Epithelial cell of prostate (primary cell): ENCODE data around the gene KITLG.
"Not testable (repeated sequence)": the region's sequence is repeated elsewhere in the genome, so short reads cannot be mapped to it uniquely, and the experiment has no call there.

ENCODE experiments used
- DNase-seq: peaks from one replicate; pipeline ENCODE4 v3.0.0-alpha.2; 2011; ENCODE audit warnings: low read depth, low spot score
- H3K27ac ChIP-seq: fragments of 450-650 bp; 2 replicates; pipeline ENCODE4 v1.5.1; 2017; ENCODE audit warnings: mild to moderate bottlenecking

Gene KITLG, protein sequence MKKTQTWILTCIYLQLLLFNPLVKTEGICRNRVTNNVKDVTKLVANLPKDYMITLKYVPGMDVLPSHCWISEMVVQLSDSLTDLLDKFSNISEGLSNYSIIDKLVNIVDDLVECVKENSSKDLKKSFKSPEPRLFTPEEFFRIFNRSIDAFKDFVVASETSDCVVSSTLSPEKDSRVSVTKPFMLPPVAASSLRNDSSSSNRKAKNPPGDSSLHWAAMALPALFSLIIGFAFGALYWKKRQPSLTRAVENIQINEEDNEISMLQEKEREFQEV

DNA sequence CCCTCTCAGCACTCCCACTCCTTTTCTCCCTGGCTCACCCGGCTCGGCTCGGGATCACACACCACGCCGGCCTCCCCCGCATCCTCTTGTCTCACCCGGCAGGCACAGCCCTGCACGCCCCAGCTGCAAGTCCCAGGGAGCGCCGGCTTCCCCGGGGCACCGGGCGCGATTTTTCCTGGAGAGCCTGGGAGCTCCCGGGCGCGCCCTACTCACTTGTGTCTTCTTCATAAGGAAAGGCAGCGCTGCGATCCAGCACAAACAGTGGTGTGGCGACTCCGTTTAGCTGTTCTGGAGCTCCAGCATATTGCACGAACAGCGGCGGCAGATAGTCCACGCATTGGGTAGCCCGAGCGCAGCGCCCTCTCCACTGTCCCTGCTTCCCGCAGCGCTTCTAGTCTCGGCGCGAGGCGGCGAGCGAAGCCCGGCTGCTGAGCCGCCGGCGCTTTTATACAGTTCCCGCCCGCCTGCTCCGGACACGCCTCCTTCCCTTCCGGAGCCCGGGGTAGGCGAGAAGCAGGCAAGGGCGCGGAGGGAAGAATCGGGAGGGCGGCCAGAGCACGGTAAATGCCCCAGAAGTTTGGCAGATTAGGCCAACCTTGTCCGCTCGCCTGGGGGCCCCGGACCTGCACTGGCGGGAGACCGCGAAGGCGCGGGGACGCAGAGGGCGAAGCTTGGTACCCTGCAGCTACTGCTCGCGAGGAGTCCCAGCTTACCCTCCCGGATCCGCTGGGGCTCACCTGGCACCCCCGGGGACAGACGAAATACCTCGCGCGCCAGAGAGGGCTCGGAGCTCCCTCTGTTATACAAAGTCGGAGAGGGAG, at the start of gene KITLG:
KITLG (minus strand) TSS at position 421 of the 821 bp plus-strand sequence; CDS start at position 228, 193 bp downstream.
- peak within 1 kb of the TSS; percentile 40 for H3K27ac ChIP-seq
- peak; percentile 46 for DNase-seq

DNA sequence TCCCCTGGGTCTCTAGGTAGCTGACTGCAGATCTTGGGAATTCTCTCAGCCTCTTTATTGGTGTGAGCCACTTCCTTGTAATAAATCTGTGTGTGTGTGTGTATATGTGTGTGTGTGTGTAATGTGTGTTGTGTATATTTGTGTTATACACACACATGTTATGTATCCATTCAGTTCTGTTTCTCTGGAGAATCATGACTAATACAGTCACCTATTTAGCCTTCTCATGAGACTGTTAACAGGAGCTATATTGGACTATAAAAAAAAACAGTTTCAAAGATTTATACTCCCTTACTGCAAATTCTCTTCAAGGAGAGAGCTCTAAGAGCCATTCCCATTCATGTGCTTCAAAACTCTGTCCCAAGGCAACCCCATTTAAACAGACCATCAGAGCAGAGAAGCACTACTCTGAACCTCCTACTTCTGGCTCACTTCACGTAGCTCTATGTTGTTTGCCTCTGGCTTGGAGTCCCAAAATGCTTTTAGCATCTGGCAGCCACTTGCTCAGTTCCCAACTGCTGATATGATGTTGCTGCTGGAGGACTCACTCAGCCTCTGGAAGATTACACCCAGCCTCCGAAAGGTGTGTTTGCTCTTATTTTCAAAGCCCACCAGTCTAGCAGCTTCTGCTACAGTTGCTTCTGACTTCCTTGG, 48.7 kb upstream of the KITLG start:
- no peak overlapping the region for H3K27ac ChIP-seq
- DNase-seq, result no peak

DNA sequence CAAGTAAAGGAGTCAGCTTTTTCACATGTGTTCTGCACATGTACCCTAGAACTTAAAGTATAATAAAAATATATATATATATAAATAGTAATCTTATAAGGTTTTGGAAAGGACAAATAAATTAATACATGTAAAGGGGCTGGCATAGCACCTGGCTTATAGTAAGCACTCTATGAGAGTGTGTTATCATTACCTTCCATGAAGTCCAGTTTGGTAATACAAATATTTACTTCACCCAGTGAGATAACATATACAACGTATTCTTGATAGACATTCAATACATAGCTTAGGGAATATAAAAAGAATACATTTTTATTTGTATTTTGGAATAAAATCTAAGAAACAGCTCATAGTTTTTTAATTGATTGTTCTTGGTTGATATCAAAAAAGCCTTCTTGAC, 47.8 kb upstream of the KITLG start:
- not testable (repeated sequence) for DNase-seq, H3K27ac ChIP-seq

DNA sequence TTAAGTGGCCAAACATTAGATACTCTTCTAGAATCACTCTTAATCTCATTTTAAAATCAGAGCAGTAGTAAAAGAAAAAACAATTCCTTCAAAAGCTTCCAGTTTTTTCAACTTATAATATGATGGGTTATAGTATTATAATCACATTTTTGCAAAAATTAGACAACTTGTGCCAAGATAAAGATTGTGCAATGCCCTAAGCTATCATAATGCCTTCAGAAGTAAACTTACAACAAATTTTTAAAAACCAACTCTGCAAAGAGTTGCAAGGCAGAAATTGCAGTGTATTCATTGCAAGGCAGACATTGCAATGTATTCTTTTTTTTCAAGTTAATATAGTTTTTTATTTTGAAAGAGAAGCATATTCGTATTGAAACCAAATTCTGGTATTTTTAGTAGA, 47.2 kb upstream of the KITLG start:
- DNase-seq, result no peak
- no peak overlapping the region for H3K27ac ChIP-seq

DNA sequence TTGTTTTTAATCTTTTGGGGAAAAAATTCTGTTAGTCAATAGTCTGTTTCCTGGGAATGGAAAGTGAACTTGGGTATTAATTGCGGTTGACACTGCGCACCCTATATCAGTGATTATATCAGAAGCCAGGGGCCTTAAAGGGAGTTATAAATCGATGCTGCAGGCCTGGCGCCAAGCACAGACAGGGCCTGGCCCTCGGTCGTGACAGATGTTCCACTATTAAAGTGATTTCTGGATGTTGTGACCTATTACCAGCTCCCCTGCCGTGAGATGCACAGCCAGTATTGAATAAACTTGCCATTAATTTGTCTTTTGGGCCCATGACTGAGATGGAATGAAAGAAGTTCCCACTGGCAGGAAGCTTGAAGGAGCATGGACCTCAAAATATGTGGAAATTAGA, 45.1 kb upstream of the KITLG start:
- H3K27ac ChIP-seq, result no peak overlapping the region
- no peak for DNase-seq

DNA sequence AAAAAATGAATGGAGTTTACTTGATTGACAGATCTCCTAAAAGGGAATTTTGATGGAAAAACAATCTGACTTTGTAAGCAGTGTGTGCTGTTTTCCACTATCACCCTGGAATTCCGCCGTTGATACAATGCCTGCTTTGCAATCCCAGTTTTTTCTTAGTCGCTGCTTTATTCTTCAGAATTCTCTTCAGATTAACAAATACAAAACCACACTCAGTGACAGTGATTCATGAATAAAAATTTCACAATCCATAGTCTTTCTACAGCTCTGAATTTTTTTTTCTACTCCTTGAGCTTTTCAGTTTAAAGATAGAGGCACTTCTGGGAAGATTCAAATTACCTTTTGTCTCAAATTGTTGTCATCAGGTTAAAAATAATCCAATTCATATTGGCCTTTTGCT, 44.6 kb upstream of the KITLG start:
- DNase-seq, result no peak
- H3K27ac ChIP-seq, result no peak overlapping the region

DNA sequence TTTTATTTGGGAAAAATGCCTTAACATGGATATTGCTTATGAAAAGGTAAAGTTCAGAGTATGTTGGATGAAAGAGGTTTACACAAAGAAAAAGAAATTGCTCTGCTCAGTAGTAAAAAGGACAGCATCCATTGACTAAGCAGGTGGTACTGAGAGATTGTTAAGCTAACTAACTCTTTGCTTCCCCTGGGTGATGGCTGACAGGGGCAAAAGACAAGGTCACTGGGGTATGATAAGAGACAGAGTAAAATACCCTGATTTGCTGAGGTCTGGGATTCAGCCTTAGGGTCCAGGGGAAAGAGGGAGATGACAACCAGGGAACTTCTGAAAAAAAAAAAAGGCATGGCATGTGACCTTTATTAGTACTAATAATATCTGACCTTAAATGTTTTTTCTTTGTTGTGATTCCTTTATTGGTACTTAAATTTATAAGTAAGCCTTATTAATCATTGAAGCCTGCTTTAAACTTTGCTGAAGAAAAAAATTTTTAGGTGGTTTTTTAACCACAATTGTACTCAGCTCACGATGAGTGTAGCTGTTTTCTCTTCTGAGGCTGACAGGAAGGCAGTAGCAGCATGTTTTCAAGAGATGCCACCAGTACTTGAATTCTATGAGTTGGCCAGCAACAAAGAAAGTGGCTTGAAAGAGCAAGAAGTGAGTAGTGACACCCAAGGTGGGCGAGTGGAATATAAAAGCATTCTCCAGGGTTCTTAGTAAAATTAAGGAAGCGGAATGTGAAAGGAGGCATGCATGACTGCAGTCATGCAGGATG, 43.7 kb upstream of the KITLG start:
- no peak for DNase-seq
- no peak overlapping the region for H3K27ac ChIP-seq

DNA sequence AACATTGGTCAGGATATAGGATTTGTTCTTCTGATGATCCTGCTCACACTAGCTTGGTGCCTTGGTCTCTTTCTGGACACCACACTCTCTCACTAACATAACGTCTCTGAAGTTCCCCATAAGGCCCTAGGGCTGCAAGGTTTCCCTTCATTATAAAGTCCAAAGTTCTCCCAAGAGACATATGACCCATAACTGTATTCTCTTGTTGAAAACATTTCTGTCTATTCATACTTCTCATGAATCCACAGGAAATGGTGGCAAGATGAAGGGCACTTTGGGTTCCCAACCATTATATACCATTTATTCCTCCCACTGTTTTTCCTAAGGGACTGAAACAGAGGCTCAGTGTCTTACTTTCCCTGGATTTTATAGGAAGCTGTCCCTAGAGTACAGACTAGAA, 37.1 kb upstream of the KITLG start:
- DNase-seq, result no peak
- H3K27ac ChIP-seq, result no peak overlapping the region

DNA sequence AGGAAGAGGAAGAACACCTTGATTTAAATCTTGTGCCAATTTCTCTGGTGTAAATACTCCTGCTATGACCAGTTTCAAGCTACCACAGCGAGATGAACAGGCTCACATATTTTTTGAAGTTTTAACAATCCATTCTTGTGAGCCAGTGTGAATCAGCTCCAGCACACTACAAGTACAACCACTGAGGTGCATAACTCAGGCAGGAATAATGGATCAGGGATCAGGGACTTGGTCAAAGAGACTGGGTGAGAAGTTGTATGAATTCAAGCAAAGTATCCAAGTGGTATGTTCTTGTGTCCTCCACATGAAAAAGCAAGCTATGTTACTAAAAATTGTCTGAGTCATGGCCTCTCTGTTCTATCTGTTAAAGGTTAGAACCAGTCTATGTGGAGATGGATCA, 35.2 kb upstream of the KITLG start:
- peak; percentile 39 for DNase-seq
- peak overlapping the region; percentile 30 for H3K27ac ChIP-seq

DNA sequence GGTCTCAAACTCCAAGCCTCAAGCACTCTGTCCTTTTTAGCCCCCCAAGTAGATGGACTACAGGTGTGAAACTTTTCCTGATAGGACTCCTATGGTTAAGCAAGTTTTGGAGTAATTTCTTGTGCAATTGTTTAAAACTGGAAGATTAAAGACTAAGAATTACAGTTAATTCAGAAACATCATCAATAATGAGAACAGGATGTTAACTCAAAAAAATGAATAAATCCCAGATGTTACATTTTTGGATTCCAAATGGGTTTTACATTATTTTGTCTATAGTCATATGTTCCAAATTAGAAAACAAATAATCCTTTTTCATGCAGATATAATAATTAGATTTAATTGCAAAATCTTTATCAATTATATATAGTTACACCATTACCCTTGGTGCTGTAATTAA, 24.4 kb upstream of the KITLG start:
- no peak for DNase-seq

DNA sequence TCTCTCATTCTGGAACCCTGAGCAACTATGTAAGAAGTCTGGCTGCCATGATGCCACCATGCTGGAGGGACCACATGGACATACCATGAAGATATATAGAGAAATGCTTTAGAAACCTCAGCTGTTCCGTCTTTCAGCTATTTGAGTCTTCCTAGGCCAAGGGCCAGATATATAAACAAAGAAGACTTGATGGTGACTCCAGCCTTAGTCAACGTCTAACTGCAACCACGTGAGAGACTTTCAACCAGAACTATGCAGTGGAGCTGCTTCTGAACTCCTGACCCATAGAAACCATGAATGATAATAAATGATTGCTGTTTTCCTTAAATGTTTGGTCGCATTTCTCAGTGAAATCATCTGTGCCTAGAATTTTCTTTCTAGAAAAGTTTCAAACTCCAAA, 20.0 kb upstream of the KITLG start:
- DNase-seq, result peak; percentile 64
- H3K27ac ChIP-seq, result peak overlapping the region; percentile 1

More for the DNA sequence above, 24.4 kb upstream of the KITLG start:
- no peak overlapping the region for H3K27ac ChIP-seq

DNA sequence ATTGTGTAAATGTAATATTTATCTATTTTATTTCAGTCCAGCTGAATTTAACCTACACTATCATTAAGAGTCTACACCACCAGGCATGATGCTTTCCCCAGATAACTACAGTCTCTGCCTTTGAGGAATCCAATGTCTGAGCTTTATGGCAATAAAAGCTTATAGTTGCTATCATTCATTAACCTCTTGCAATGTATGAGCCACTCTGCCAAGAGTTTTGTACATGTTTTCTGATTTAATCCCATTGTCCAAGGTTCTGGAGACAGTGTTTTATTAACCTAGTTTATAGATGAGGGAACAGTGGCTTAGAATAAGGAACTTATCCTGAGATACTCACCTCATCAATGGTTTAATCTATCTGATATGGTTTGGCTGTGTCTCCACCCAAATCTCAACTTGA, 17.1 kb upstream of the KITLG start:
- DNase-seq, result no peak
- H3K27ac ChIP-seq, result no peak overlapping the region

DNA sequence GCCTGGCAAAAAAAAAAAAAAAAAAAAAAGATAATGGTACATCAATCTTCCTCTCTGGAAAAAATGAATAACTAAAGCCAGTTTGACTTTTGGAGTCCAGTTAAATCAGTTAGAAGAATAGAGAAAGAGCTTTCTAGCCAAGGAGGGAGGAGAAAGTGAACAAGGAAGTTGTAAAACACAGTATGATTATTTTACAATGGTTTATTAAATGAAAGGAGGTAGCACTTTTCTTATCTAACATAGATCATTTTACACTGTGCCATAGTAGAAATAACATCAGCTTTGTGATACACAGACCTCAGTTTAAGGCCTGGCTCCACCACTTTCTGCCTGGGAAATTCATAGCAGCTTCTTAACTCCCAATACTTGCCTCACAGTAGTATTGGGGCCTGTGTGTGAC, 15.4 kb upstream of the KITLG start:
- no peak overlapping the region for H3K27ac ChIP-seq
- no peak for DNase-seq

DNA sequence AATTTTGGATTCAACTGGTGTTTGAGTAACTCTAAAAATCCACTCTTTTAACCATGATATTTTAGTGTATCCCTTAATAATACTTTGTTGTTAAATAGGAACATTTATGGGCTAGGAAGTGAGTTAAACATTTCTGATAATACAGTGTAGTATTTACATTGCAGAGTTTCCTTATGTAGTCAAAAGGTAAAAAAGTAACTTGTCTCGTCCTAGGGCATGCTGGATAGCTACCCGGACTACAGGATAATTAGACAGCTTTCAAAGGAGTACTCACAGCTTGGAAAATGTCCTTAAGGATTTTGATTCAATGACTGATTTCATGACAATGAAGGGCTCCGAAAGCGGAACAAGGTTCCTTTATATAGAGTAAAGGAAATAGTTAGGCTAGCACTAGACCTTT, 14.5 kb upstream of the KITLG start:
- DNase-seq, result no peak
- no peak overlapping the region for H3K27ac ChIP-seq

DNA sequence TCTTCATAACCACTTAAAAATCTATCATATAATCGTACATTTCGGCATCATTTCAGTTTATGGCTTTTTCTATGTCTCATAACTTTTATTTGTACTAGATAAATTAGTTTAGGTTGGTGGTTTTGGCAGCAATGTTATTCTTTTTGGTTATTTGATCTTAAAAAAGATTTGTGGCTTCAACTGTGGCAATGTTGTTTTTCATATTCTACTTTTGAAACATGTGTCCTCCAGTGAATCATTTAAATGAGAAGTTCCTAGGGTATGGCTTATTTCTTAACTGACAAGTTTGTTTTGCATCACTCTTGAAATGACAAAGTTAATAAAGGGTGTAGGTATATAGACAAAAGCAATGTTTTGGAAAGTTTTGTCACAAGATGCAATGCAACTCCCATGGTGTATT, 11.1 kb upstream of the KITLG start:
- DNase-seq, result no peak
- no peak overlapping the region for H3K27ac ChIP-seq

DNA sequence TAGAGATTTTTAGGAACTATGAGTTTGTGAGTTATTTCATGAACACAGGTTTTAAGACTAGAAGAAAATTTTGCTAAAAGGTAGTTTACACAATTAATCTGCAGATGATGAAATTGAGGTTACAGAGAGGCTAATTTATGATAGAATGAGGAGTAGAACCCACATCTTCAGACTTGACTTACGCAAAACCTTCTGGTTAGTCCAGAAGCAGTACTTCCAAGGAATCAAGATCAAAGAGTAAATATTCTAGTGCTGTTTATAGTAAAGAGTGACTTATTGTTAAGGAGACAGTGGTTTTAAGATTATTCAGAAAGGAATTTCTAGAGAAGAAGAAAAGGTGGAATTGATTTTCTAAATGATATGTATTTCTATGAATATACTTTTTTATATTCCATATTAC, 10.6 kb upstream of the KITLG start:
- no peak overlapping the region for H3K27ac ChIP-seq
- DNase-seq, result no peak

DNA sequence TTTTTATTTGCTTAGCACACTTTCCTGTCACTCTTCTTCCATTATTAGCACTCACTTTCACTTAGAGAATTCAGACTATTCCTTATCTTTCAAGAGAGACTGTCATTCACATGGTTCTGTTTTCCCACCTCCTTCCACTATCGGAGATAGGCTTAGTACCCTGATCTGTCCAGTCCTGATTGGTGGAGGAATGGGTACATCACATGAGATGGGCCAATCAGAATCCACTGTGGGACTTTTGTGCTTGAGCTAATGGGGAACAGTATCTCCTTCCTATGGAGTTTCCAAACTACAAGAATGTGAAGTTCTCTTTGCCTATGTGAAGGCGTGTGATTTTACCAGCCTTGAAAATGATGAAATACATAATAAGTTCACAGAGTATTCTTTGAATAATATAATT, 4.8 kb upstream of the KITLG start:
- no peak for DNase-seq
- H3K27ac ChIP-seq, result no peak overlapping the region

DNA sequence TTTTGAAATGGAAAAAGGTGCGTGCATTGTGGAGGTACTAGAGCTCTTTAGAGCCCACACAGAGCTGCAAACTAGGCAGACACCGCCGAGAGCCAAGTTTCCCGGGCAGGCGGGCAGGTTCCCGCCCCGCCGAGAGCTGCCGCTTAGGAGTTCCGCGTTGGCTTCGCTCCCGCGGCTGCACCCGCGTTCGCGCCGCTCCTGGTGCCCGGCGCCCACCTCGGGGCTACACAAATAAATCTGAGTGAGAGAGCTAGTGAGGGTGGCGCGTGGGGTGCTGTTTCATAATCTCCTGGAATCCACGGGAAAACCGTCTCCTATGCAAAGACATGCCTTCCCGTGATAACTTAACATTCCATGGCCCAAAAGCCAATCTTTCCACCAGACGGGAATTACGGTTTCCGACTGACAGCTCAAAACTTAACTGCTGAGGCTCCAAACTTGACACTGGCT, 645 bp downstream of the KITLG start:
- DNase-seq, result no peak
- H3K27ac ChIP-seq, result peak overlapping the region; percentile 40

DNA sequence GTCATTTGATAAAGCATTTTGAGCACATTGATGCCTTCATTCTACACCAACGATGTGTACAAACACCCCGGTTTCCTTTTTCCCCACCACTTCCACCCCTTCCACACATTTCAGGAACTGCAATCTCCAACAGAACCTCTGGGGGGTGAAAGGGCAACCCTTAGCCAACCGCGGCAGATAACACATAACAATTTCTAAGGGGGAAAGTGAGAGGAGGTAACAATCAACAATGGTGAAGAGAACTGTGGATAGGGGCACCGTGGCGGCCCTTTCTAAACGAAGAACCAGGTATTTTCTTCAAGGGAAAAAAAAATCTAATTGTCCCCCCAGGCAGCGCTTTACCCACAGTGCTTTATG, 1.1 kb downstream of the KITLG start:
- no peak for DNase-seq
- peak overlapping the region; percentile 40 for H3K27ac ChIP-seq

DNA sequence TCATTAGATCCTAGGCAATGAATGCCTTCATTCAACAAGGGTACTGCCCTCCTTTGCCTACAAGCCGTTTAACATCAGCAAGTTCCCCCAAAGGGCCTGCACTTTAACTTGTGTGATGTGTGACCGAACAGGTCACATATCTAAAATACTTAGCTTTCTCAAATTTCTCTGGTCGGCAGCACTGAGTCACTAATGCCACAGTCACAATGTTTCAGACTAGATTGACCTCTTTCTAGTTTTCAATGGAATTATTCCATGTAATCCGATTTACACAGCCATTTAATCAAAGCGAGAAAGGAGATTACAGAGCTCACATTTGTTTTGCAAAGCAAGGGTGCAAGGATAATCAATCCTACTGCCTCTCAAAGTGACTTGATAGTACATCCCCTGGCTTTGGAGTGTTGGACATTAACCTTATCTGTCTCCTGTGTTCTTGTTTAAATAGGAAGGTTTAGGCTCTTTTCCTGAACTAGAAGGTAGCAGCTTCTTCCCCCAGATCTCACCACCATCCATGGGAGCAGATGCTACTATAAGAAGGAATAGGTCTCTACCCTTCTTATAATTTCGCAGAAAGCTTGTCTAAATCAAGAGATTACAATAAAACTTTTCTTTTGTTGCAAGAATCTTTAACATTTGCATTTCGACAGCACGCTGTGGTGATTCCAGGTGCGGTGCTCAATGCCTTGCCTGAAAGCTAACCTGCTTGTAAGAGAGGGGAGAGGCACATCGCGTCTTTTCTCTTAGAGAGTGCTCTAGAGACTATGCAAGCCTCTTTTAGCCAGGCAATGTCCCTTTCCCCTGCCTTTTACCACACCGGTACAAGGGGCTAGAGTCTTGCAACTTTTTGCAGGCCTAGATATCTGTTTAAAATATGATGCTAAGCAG, 1.8 kb downstream of the KITLG start:
- no peak for DNase-seq
- peak overlapping the region; percentile 40 for H3K27ac ChIP-seq
